Thoracic aorta (tissue), 2 donors: ENCODE measurements around the gene DAGLA. TPM values are rescaled to one million over a fixed set of nuclear protein-coding genes. Genes with fewer than 3 reads are reported as not detected.

Experiments
- ATAC-seq: fragments of 150-250 bp; one replicate; pipeline ENCODE4 v1.8.0; 2017; ENCODE audit warnings: low read depth; ENCODE audit not compliant: insufficient number of reproducible peaks, low FRiP score
- DNase-seq: peaks from one replicate; pipeline ENCODE4 v3.0.0-alpha.2; 2020; ENCODE audit warnings: low spot score
- H3K27ac ChIP-seq, 2 donors: fragments of 200-600 bp; sonication (generic); 1 replicate in 1 of 2; 2 replicates in 1 of 2; pipeline ENCODE4 v1.5.1; 2016; ENCODE audit warnings: mild to moderate bottlenecking in 2 of 2, moderate library complexity in 2 of 2
- H3K27me3 ChIP-seq: fragments of 200-600 bp; sonication (generic); replicated peaks from 2 replicates; pipeline ENCODE4 v1.6.0; 2016; ENCODE audit warnings: mild to moderate bottlenecking; ENCODE audit not compliant: insufficient read depth
- H3K36me3 ChIP-seq: fragments of 200-600 bp; sonication (generic); one replicate; pipeline ENCODE4 v1.5.1; 2016
- H3K4me1 ChIP-seq, 2 donors: fragments of 200-600 bp; sonication (generic); 1 replicate in 1 of 2; 2 replicates in 1 of 2; pipeline versions ENCODE4 v1.5.1 to v1.6.0; 2016; ENCODE audit warnings: low read depth in 2 of 2, mild to moderate bottlenecking in 1 of 2; ENCODE audit not compliant: control insufficient read depth in 1 of 2
- H3K4me3 ChIP-seq: fragments of 200-600 bp; sonication (generic); 2 replicates; pipeline ENCODE4 v1.5.1; 2016; ENCODE audit warnings: mild to moderate bottlenecking
- H3K9me3 ChIP-seq: fragments of 200-600 bp; sonication (generic); 2 replicates; pipeline ENCODE4 v1.5.1; 2016
- CTCF ChIP-seq: fragments of 200-600 bp; sonication (generic); IDR thresholded peaks from one replicate; pipeline ENCODE4 v1.5.1; 2019; ENCODE audit warnings: antibody characterized with exemption
- total RNA-seq, 2 donors: library from RNA; depleted of rRNA; stranded (reverse); fragments of >200 nt; gene quantifications; one replicate each; pipeline versions ENCODE4 v1.1.0 to v1.2.3, GENCODE V29; 2016

The DAGLA gene
- total RNA-seq, 2 donors from 2014 or later, result 1.2 to 1.4 TPM

- H3K9me3 ChIP-seq, result no peaks in the 10 kb centered on the region
- DNase-seq, result no peak
- no peaks in the 10 kb centered on the region for H3K27me3 ChIP-seq
- H3K4me3 ChIP-seq, result no peak overlapping the region
- H3K27ac ChIP-seq, result no peak overlapping the region
- H3K4me1 ChIP-seq, result peaks cover 7 to 36% of the 10 kb centered on the region in 2 donors
- TF ChIP-seq CTCF, result no peak
- H3K36me3 ChIP-seq, result no peaks in the 10 kb centered on the region
- ATAC-seq, result no peak
Measured at GRCh38 chr11:61693922-61694601, 13.9 kb downstream of the DAGLA start.

- no peak for TF ChIP-seq CTCF
- no peak for DNase-seq
- no peaks in the 10 kb centered on the region for H3K9me3 ChIP-seq
- no peaks in the 10 kb centered on the region for H3K36me3 ChIP-seq
- H3K4me1 ChIP-seq, result peaks cover 7 to 36% of the 10 kb centered on the region in 2 donors
- H3K27ac ChIP-seq, result peak overlapping the region in 1 of 2 donors; percentile 86
- ATAC-seq, result no peak
- H3K27me3 ChIP-seq, result no peaks in the 10 kb centered on the region
- no peak overlapping the region for H3K4me3 ChIP-seq
Measured at GRCh38 chr11:61694602-61694939, 14.4 kb downstream of the DAGLA start.

- no peaks in the 10 kb centered on the region for H3K27me3 ChIP-seq
- peaks cover 7 to 36% of the 10 kb centered on the region in 2 donors for H3K4me1 ChIP-seq
- DNase-seq (no peak), ATAC-seq (no peak)
- no peak for TF ChIP-seq CTCF
- no peaks in the 10 kb centered on the region for H3K9me3 ChIP-seq
- H3K4me3 ChIP-seq, result peak overlapping the region; percentile 66
- no peaks in the 10 kb centered on the region for H3K36me3 ChIP-seq
- peak overlapping the region; percentile 68 to 86 for H3K27ac ChIP-seq
Measured at GRCh38 chr11:61694946-61695706, 14.9 kb downstream of the DAGLA start.

- ATAC-seq, result peak; percentile 49
- Histone ChIP-seq H3K36me3 (no peaks in the 10 kb centered on the region), H3K27me3 (no peaks in the 10 kb centered on the region), H3K27ac (peak overlapping the region; percentile 68 to 86), H3K4me1 (peaks cover 7 to 36% of the 10 kb centered on the region in 2 donors), H3K4me3 (peak overlapping the region; percentile 66), H3K9me3 (no peaks in the 10 kb centered on the region)
- no peak for TF ChIP-seq CTCF
- peak; percentile 46 for DNase-seq
Measured at GRCh38 chr11:61695917-61696316, 15.7 kb downstream of the DAGLA start.

- Histone ChIP-seq H3K36me3 (no peaks in the 10 kb centered on the region), H3K27ac (no peak overlapping the region), H3K4me3 (no peak overlapping the region), H3K4me1 (peaks cover 7 to 36% of the 10 kb centered on the region in 2 donors), H3K27me3 (no peaks in the 10 kb centered on the region), H3K9me3 (no peaks in the 10 kb centered on the region)
- ATAC-seq (no peak), DNase-seq (no peak)
- TF ChIP-seq CTCF, result no peak
Measured at GRCh38 chr11:61696602-61697001, 16.4 kb downstream of the DAGLA start.
